Activated CD4-positive, alpha-beta memory T cell treated with anti-CD3 and anti-CD28 coated beads, Interleukin-2, amount 10 ng/mL, durations not matched to agents 7 days and 5 days (primary cell): ENCODE measurements around the gene TMEM225B. TPM values are rescaled to one million over a fixed set of nuclear protein-coding genes. Genes with fewer than 3 reads are reported as not detected.
"Not testable (repeated sequence)": the region's sequence is repeated elsewhere in the genome, so short reads cannot be mapped to it uniquely, and the experiment has no call there.

ENCODE experiments used
- CTCF ChIA-PET: fragments of 350-600 bp; sonication (Branson Sonifier 250); formaldehyde crosslinking; loops from one replicate; lab custom pipeline; 2021; ENCODE audit warnings: antibody characterized with exemption, inconsistent platforms; lab: Charles Lee
- POLR2A ChIA-PET: fragments of 350-600 bp; sonication (Branson Sonifier 250); formaldehyde crosslinking; loops from one replicate; lab custom pipeline; 2021; ENCODE audit warnings: antibody characterized with exemption; lab: Charles Lee
- DNase-seq: peaks from one replicate; pipeline ENCODE4 v3.0.0-alpha.2; 2020
- H3K27ac Mint-ChIP-seq: one replicate; pipeline ENCODE4 v1.8.0; 2021; ENCODE audit warnings: mild to moderate bottlenecking, mixed read lengths
- H3K27me3 Mint-ChIP-seq: one replicate; pipeline ENCODE4 v1.8.0; 2021; ENCODE audit warnings: mixed read lengths
- H3K36me3 Mint-ChIP-seq: one replicate; pipeline ENCODE4 v1.8.0; 2021; ENCODE audit warnings: low read depth, mixed read lengths
- H3K4me1 Mint-ChIP-seq: one replicate; pipeline ENCODE4 v1.8.0; 2021; ENCODE audit warnings: mixed read lengths
- H3K4me3 Mint-ChIP-seq: one replicate; pipeline ENCODE4 v1.8.0; 2021; ENCODE audit warnings: mild to moderate bottlenecking, mixed read lengths
- H3K9me3 Mint-ChIP-seq: one replicate; pipeline ENCODE4 v1.8.0; 2021; ENCODE audit warnings: mixed read lengths
- total RNA-seq, 2 experiments: library from RNA; stranded (reverse); gene quantifications; one replicate each; pipeline ENCODE4 v1.2.3, GENCODE V29; 2021

Gene TMEM225B
- total RNA-seq, 2 experiments from 2014 or later, result 1.3 to 1.9 TPM

- H3K27ac Mint-ChIP-seq, H3K36me3 Mint-ChIP-seq, DNase-seq, H3K27me3 Mint-ChIP-seq, CTCF ChIA-PET, H3K4me3 Mint-ChIP-seq, H3K4me1 Mint-ChIP-seq, H3K9me3 Mint-ChIP-seq, POLR2A ChIA-PET: not testable (repeated sequence)
These were observed 55.2 kb downstream of the TMEM225B start for GRCh38 chr7:99653269-99653668.

GRCh38 chr7:99653754-99654153 lies 55.7 kb downstream of the TMEM225B start:
- Mint-ChIP-seq H3K27me3 (no peaks in the 10 kb centered on the region), H3K36me3 (peaks cover 7% of the 10 kb centered on the region), H3K9me3 (no peaks in the 10 kb centered on the region), H3K4me1 (peaks cover 3% of the 10 kb centered on the region), H3K4me3 (no peak overlapping the region), H3K27ac (no peak overlapping the region)
- no peak for DNase-seq
- ChIA-PET POLR2A (no interaction called here), CTCF (no interaction called here)

- CTCF ChIA-PET, DNase-seq, H3K4me1 Mint-ChIP-seq, POLR2A ChIA-PET, H3K27me3 Mint-ChIP-seq, H3K27ac Mint-ChIP-seq, H3K9me3 Mint-ChIP-seq, H3K36me3 Mint-ChIP-seq, H3K4me3 Mint-ChIP-seq: not testable (repeated sequence)
These were observed 56.6 kb downstream of the TMEM225B start for GRCh38 chr7:99654626-99655025.

- CTCF ChIA-PET, H3K9me3 Mint-ChIP-seq, POLR2A ChIA-PET: not testable (repeated sequence)
These were observed 59.8 kb downstream of the TMEM225B start for GRCh38 chr7:99657879-99658278.

More at GRCh38 chr7:99657879-99658278, 59.8 kb downstream of the TMEM225B start:
- H3K4me1 Mint-ChIP-seq, H3K4me3 Mint-ChIP-seq, H3K27me3 Mint-ChIP-seq, H3K27ac Mint-ChIP-seq, DNase-seq: not testable (repeated sequence)
- H3K36me3 Mint-ChIP-seq, result peaks cover 12% of the 10 kb centered on the region

Other genes with a start within 250 kb of the TMEM225B start
- gene ARPC1B, start 223.5 kb upstream of the TMEM225B start, total RNA-seq, result 100 to 1,000 TPM; 396 to 397 TPM
- 100 to 1,000 TPM in 1 of 2 experiments, 10 to 100 TPM in 1; 93.8 to 103 TPM for gene PDAP1, start 189.7 kb upstream of the TMEM225B start, total RNA-seq
- 100 to 1,000 TPM; 104 to 106 TPM for gene BUD31, start 189.3 kb upstream of the TMEM225B start, total RNA-seq
- gene PTCD1, start 159.5 kb upstream of the TMEM225B start, total RNA-seq, result 1 to 10 TPM; 6.6 to 7.5 TPM
- 10 to 100 TPM; 64.1 to 66.2 TPM for gene CPSF4, start 159.3 kb upstream of the TMEM225B start, total RNA-seq
- gene ATP5MF, start 132.1 kb upstream of the TMEM225B start, total RNA-seq, result 100 to 1,000 TPM; 354 to 390 TPM
- gene ZNF789, start 125.4 kb upstream of the TMEM225B start, total RNA-seq, result 10 to 100 TPM; 19.4 to 21.8 TPM
- gene ZNF394, start 98.0 kb upstream of the TMEM225B start, total RNA-seq, result 10 to 100 TPM; 64.4 to 65.3 TPM
- gene ZKSCAN5, start 93.6 kb upstream of the TMEM225B start, total RNA-seq, result 10 to 100 TPM; 12.0 to 12.2 TPM
- gene FAM200A, start 46.2 kb upstream of the TMEM225B start, total RNA-seq, result 1 to 10 TPM; 5.0 to 5.1 TPM
- gene ZNF655, start 39.6 kb upstream of the TMEM225B start, total RNA-seq, result 100 to 1,000 TPM; 102 to 103 TPM
- 10 to 100 TPM; 27.7 TPM for gene ZSCAN25, start 18.7 kb downstream of the TMEM225B start, total RNA-seq
- gene CYP3A5, start 81.7 kb downstream of the TMEM225B start, total RNA-seq, result not detected
- not detected for gene CYP3A7, start 136.9 kb downstream of the TMEM225B start, total RNA-seq
- not detected for gene CYP3A4, start 185.9 kb downstream of the TMEM225B start, total RNA-seq
- not detected for gene CYP3A43, start 229.7 kb downstream of the TMEM225B start, total RNA-seq